OCI-LY7 (cell line): ENCODE measurements around the gene ROS1. TPM values are rescaled to one million over a fixed set of nuclear protein-coding genes. Genes with fewer than 3 reads are reported as not detected.

ENCODE experiments used
- BruUV-seq: library from RNA; stranded (reverse); fragments of 400-500 nt; replicated peaks from 2 replicates; lab custom pipeline; 2021; lab: Mats Ljungman, UMichigan
- CTCF ChIA-PET: fragments of 300-600 bp; sonication (Branson Sonifier 250); formaldehyde crosslinking; loops from one replicate; lab custom pipeline; 2022; ENCODE audit warnings: antibody characterized with exemption; ENCODE audit not compliant: unreplicated experiment; lab: Charles Lee
- POLR2A ChIA-PET: fragments of 300-600 bp; sonication (Branson Sonifier 250); formaldehyde crosslinking; loops from one replicate; lab custom pipeline; 2022; ENCODE audit warnings: antibody characterized with exemption; lab: Charles Lee
- DNase-seq: peaks from one replicate; pipeline ENCODE4 v3.0.0-alpha.2; 2015; ENCODE audit warnings: low spot score
- H2AFZ ChIP-seq: fragments of 200-600 bp; sonication (generic), shearing (Covaris generic); 2 replicates; pipeline ENCODE4 v1.6.1; 2014; ENCODE audit warnings: mild to moderate bottlenecking, antibody characterized with exemption, low read length, moderate library complexity
- H3K27ac ChIP-seq: fragments of 200-600 bp; sonication (generic); 2 replicates; pipeline ENCODE4 v1.5.1; 2014; ENCODE audit warnings: mixed run types, low read depth, mild to moderate bottlenecking, moderate library complexity, low read length, inconsistent platforms; ENCODE audit not compliant: poor library complexity, severe bottlenecking
- H3K36me3 ChIP-seq: fragments of 200-600 bp; sonication (generic); 2 replicates; pipeline ENCODE4 v1.6.1; 2014; ENCODE audit warnings: mild to moderate bottlenecking, antibody characterized with exemption, low read length, moderate library complexity, mixed read lengths; ENCODE audit not compliant: insufficient read depth
- H3K4me1 ChIP-seq: fragments of 200-600 bp; sonication (generic); 2 replicates; pipeline ENCODE4 v1.5.1; 2014; ENCODE audit warnings: mild to moderate bottlenecking, low read length; ENCODE audit not compliant: insufficient read depth, poor library complexity, severe bottlenecking
- H3K4me2 ChIP-seq: fragments of 200-600 bp; sonication (generic); 2 replicates; pipeline ENCODE4 v1.6.1; 2014; ENCODE audit warnings: mild to moderate bottlenecking, low read length
- H3K4me3 ChIP-seq: fragments of 200-600 bp; sonication (generic); 2 replicates; pipeline ENCODE4 v1.5.1; 2014; ENCODE audit warnings: mild to moderate bottlenecking, low read depth, low read length; ENCODE audit not compliant: poor library complexity, severe bottlenecking
- H3K79me2 ChIP-seq: fragments of 200-600 bp; sonication (generic); 2 replicates; pipeline ENCODE4 v1.6.1; 2016; ENCODE audit warnings: low read depth, mild to moderate bottlenecking, low read length, moderate library complexity, mixed read lengths; ENCODE audit not compliant: insufficient read depth
- H3K9me2 ChIP-seq: fragments of 200-600 bp; sonication (generic); 2 replicates; pipeline ENCODE4 v1.6.1; 2016; ENCODE audit warnings: mild to moderate bottlenecking, low read length, mixed read lengths; ENCODE audit not compliant: insufficient read depth
- H3K9me3 ChIP-seq: fragments of 200-600 bp; sonication (generic); 2 replicates; pipeline ENCODE4 v1.6.1; 2014; ENCODE audit warnings: mild to moderate bottlenecking, mixed run types, low read length, mixed read lengths
- H4K20me1 ChIP-seq: fragments of 200-600 bp; sonication (generic); 2 replicates; pipeline ENCODE4 v1.6.1; 2014; ENCODE audit warnings: mild to moderate bottlenecking, antibody characterized with exemption, low read length, moderate library complexity, mixed read lengths; ENCODE audit not compliant: insufficient read depth
- EZH2phosphoT487 ChIP-seq: fragments of 200-600 bp; sonication (generic); IDR thresholded peaks from 2 replicates; pipeline ENCODE4 v1.6.1; 2018; ENCODE audit warnings: low read depth, borderline replicate concordance, mild to moderate bottlenecking, mixed run types, antibody characterized with exemption, low read length, moderate library complexity, mixed read lengths
- intact Hi-C: fragments of 100-400 bp; cut with micrococcal nuclease; formaldehyde crosslinking; loops from one replicate; pipeline ENCODE4 v1.10.0; 2022; ENCODE audit not compliant: unreplicated experiment
- total RNA-seq, 2 experiments: library from RNA; depleted of rRNA in 1 of 2; stranded (reverse); fragments of >200 nt in 1 of 2; shearing (Covaris generic) in 1 of 2; gene quantifications; 2 replicates each; pipeline ENCODE4 v1.2.3, GENCODE V29; 2014 to 2022
- TF ChIP-seq, protein P1 (sequence below): fragments of 200-600 bp; sonication (generic); conservative IDR thresholded peaks from 2 replicates; pipeline ENCODE4 v1.5.1; 2014; ENCODE audit warnings: mild to moderate bottlenecking, antibody characterized with exemption, low read length, moderate library complexity, mixed read lengths

The ROS1 gene
- total RNA-seq, 2 experiments from 2014 or later: not detected

DNA sequence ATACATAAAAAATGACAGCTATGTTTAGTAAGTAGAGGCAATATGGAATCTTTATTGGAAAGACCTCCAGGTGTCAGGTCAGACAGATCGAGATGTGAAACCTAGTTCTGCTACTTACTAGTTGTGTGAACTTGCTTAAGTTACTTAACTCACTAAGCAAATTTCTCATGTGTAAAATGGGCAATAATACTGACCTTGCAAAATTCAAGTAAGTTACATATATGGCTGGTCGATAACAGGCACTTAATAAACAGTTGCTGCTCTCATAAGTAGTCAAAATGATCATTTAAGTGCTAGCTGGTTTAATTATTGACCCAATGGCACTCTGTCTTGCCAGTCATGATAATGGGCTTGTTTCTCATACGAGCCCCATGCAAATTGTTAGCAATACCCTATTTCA, 114.4 kb downstream of the ROS1 start:
- Histone ChIP-seq H2AFZ (no peak overlapping the region), H3K4me2 (no peak overlapping the region), H3K79me2 (no peaks in the 10 kb centered on the region), H3K27ac (no peak overlapping the region), H3K9me3 (no peaks in the 10 kb centered on the region), H3K36me3 (no peaks in the 10 kb centered on the region), H3K9me2 (no peaks in the 10 kb centered on the region), H3K4me1 (no peaks in the 10 kb centered on the region), H4K20me1 (no peaks in the 10 kb centered on the region), H3K4me3 (no peak overlapping the region)
- TF ChIP-seq, protein P1, sequence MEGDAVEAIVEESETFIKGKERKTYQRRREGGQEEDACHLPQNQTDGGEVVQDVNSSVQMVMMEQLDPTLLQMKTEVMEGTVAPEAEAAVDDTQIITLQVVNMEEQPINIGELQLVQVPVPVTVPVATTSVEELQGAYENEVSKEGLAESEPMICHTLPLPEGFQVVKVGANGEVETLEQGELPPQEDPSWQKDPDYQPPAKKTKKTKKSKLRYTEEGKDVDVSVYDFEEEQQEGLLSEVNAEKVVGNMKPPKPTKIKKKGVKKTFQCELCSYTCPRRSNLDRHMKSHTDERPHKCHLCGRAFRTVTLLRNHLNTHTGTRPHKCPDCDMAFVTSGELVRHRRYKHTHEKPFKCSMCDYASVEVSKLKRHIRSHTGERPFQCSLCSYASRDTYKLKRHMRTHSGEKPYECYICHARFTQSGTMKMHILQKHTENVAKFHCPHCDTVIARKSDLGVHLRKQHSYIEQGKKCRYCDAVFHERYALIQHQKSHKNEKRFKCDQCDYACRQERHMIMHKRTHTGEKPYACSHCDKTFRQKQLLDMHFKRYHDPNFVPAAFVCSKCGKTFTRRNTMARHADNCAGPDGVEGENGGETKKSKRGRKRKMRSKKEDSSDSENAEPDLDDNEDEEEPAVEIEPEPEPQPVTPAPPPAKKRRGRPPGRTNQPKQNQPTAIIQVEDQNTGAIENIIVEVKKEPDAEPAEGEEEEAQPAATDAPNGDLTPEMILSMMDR: no peak
- TF ChIP-seq EZH2phosphoT487: no peak
- BruUV-seq: no TSS peak
- intact Hi-C loops: no loop called here
- no peak for DNase-seq
- CTCF ChIA-PET: no interaction called here
- POLR2A ChIA-PET: no interaction called here

DNA sequence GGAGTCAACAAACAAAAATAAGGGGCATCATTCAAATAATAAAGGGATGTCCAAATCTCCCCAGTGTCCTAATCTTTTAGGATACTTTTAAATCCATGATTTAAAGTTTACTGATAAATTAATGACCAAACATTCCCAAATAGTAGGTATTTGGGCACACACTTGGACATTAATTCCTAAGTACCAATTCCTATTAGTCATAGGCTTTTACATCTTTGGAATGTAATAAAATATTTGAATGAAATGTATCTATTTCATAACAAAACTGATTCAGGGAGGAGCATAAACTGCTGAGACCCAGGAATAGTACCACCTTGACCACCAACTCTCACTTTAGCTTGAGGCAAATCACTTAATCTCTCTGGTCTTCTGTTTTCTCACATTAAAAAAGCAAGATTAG, 116.1 kb downstream of the ROS1 start:
- no peaks in the 10 kb centered on the region for H3K79me2 ChIP-seq
- DNase-seq: no peak
- no peaks in the 10 kb centered on the region for H3K4me1 ChIP-seq
- no peak overlapping the region for H3K4me2 ChIP-seq
- no TSS peak for BruUV-seq
- ChIA-PET POLR2A (no interaction called here), CTCF (no interaction called here)
- no peaks in the 10 kb centered on the region for H3K9me2 ChIP-seq
- no peaks in the 10 kb centered on the region for H3K36me3 ChIP-seq
- intact Hi-C loops: no loop called here
- TF ChIP-seq, protein P1: no peak
- no peak for TF ChIP-seq EZH2phosphoT487
- no peak overlapping the region for H3K4me3 ChIP-seq
- H3K27ac ChIP-seq: no peak overlapping the region
- H2AFZ ChIP-seq: no peak overlapping the region
- no peaks in the 10 kb centered on the region for H4K20me1 ChIP-seq
- H3K9me3 ChIP-seq: no peaks in the 10 kb centered on the region

DNA sequence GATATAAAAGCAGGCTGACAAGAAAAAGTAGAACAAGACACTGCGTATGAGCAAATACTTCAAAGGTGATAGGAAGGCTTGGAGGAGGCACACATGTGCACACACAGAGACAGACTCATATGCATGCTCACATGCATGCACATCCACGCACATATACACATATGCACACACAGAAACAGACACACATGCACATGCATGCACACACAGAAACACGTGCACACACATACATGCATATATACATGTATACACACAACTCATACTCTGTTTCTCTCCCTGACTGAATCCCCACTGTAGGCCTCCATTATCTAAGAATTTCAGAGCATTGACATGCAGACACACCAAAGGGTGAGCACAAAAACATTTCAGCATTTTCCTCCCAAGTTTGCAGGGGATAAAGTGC, 116.7 kb downstream of the ROS1 start:
- H3K4me3 ChIP-seq: no peak overlapping the region
- H3K36me3 ChIP-seq: no peaks in the 10 kb centered on the region
- TF ChIP-seq, protein P1: no peak
- TF ChIP-seq EZH2phosphoT487: no peak
- DNase-seq: no peak
- H3K9me3 ChIP-seq: no peaks in the 10 kb centered on the region
- H3K4me2 ChIP-seq: no peak overlapping the region
- no peak overlapping the region for H3K27ac ChIP-seq
- H2AFZ ChIP-seq: no peak overlapping the region
- intact Hi-C loops: no loop called here
- no peaks in the 10 kb centered on the region for H3K79me2 ChIP-seq
- BruUV-seq: no TSS peak
- H3K9me2 ChIP-seq: no peaks in the 10 kb centered on the region
- H3K4me1 ChIP-seq: no peaks in the 10 kb centered on the region
- H4K20me1 ChIP-seq: no peaks in the 10 kb centered on the region
- CTCF ChIA-PET: no interaction called here
- POLR2A ChIA-PET: no interaction called here
